NCI-H446 treated with DMSO at 0.1 percent for 48 hours (cell line): ENCODE data around the gene BCAP31.
"Not testable (repeated sequence)": the region's sequence is repeated elsewhere in the genome, so short reads cannot be mapped to it uniquely, and the experiment has no call there.

Experiments
- DNase-seq: peaks from one replicate; lab custom pipeline; 2025; lab: John Stamatoyannopoulos, UW

Gene BCAP31

DNA sequence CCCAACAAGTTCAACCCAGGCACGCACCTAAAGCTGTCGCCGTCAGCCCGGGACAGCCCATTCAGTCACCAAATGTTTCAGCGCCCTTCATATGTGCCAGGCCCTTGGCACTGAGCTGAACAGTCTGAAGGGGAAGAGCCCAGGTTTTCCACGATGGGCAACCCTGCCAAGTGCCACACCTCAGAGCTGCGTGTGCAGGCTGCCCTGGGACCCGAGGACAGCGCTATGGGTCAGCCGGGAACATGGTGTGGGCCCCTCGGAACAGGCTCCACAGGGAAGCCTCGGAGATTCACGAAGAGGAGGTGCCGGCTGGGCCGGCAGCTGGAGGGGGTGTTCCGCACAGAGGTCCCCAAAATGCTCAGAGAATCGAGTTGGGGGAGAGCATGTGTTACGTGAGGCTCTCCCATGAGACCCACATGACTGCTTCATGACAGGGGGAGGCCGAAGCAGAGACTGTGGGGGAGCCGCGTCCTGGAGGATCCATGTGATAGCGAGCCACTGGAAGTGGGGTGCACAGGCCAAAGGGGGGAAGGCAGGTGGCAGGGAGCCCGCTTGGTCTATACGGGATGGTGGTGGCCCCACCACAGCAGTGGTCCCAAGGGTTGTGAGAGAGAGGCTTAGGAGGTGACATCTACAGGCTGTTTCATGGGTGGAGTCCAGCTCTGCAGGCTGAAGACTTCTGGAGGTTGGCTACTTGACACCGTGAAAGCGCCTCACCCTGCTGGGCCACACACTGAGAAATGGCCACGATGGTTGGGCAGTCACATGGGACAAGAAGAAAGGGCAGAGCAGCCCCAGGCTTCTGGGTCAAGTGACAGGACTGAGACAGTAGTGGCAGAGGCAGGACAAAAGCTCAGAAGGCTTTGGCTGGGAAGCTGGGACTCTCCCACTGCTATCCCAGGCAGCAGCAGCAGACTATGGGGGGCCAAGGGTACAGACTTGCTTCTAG is 14.2 kb downstream of the BCAP31 start:
- no peak for DNase-seq

DNA sequence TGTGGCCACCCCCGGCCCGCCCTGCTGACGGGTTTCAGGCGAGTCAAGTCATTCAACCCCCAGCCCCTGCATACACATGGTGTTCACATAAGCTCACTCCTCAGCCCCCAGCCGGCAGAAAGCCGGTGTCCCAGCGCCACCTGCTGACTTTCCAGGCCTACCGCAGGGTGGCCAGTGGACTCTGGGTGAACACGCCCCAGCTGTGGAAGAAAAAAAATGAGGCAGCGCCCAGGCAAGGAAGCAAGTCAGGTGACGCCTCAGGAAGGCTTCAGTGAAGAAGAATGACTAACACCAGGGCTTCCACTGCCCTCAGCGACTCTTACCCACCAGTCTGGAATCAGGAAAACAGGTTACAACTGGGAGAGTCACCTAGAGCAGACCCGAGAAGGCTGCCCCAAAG is 15.8 kb downstream of the BCAP31 start:
- DNase-seq: no peak

- no peak for DNase-seq
Measured at GRCh38 chrX:153707406-153707805, 16.8 kb downstream of the BCAP31 start.

DNA sequence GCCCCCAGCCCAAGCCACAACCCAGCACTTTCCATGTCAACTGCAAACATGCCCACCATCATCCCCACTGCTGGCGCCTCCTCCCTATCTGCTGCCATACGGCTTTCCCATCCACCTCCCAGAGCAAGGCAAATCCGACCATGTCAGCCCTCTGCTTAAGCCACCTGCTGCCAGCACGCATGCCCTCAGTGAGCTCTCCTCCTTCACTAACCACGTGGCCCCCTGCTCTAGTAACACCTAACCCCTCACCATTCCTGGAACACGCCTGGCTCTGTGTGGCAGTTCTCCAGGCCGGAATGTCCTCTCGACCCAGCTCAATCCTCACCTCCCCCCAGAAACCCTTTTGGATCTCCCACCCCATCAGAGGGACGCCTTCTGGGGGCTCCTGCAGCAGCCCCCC is 17.4 kb downstream of the BCAP31 start:
- DNase-seq: no peak

DNA sequence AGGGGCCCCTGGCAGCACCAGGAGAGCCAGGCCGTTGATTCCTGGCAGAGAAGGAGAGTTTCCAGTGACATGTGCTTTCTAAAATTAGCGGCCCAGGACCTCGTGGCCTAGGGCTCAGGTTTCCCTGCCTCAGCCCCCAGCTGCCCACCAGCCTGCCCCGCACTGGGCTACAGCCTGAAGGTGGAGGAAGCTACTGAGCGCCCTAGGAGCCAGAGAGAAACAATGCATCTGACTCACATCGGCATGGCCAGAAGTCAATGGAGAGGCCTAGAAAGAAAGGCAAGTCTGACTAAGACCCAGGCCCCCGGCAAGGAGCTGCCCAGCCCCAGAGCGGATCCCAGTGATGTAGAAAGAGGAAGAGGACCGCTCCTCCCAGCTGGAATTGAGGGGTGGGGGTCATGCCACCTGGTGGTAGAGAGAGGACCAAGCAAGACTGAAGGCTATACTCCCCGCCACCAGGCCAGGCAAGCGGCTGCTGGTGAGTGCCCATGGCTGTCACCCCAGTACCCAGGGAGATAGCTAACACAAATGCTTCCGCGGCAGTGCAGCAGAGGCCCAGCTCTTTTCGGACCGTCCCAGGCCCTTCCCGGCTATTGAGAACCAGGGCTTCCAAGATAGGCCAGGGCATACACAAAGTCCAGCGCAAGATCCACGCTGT is 18.7 kb downstream of the BCAP31 start:
- DNase-seq: not testable (repeated sequence)

DNA sequence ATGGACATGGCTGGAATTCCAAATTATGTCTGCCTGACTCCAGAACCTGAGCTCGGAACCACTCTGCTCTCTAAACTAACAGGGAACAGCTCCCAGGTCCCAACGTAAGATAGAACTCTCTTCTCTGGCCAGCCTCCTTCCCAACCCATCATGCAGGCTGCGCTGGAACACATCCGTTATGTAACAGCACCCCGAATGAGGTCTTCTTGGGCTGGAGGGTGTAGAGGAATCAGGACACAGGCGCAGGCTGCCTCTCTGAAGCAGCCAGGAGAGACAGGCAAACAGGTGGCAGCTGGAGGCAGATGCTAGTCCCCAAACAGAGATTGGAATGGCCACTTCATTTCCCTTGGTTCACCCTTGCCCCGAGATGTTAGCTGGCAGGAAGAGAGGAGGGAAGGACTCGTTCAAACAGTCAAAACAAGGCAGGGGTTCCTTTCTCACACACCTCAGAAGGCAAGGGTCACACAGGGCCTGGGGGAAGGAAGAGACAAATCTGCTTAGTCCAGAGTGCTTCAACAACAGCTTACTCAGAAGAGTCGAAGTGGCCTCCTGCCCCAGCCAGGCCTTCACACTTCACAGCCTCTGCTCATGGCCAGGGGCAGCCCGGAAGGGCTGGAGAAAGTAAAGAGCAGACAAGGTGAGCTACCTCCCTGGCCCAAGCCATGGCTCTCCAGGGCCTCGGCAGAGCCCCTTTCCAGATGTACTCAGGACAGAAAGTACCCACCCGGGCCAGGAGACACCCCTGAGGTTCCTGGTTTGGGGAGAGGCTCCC is 19.4 kb downstream of the BCAP31 start:
- DNase-seq: not testable (repeated sequence)

GRCh38 chrX:153704021-153704526 is 20.1 kb downstream of the BCAP31 start:
- no peak for DNase-seq

DNA sequence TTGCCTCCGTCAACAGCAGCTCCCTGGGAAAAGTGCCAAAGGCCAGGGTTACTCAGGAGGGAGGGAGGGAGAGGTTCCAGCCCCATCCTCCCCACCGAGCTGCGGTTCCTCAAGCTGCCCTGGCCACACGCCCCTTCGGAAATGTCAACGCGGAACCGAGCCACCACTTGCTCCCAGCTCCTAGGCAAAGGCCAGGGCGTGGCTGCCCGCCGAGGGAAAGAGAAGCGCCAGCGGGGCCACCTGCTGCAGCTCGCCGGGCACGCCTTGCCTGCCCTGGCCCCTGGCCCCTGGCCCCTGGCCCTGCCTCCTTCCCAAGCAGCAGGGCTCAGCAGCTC is 21.2 kb downstream of the BCAP31 start:
- DNase-seq: no peak

DNA sequence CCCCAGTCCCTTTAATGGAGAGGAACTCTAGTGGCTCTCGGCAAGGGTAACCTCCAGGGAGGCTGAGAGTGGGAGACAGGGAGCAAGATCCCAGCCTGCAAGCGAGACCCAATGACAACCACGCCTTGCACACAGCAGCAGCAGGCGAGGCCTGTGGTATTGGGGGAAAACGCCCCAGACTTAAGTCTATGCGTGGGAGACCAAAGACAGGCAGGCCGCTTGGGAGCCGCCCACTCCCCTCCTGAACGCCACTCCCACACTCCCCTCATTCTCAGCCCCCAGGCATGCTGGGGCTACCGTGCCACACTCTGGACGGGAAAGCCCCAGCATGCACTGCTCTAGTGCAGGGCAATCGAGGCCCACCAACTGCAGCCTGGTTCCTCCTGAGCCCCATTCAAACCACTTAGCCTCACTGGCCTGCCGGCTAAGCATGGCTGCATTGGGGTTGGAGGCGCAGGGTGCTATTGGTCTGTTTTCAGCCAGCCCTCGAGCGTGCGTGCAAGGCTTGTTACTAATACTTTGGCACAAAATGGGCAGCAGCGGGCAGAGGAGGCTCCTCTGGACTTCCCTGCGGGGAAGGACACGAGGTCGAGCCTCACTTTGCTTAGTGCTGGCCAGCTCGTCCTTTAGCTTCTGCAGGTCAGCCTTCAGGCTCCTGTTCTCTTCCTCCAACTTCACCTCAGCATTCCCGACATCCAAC is 21.7 kb downstream of the BCAP31 start:
- no peak for DNase-seq

GRCh38 chrX:153701706-153702105 is 22.5 kb downstream of the BCAP31 start:
- DNase-seq: no peak

DNA sequence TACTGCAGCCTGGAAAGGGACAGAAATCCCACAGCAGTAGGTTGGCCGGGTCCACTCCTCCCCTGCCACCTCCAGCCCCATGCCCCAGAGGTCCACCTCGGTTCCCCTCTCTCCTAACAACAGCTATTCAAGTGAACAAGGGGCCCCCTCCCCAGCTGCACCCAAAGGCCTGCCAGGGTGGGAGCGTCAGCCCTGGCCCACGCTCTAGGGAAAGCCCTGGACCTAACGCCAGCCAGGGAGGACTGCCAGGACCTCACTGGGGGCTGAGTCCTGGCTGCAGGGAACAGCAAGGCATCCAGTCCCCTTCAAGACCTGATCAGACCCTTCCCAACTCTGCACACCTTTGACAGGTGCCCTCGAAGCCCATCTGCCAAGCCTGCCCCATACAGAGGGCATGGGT is 23.2 kb downstream of the BCAP31 start:
- no peak for DNase-seq

- DNase-seq: no peak
Measured at GRCh38 chrX:153700376-153700945, 23.7 kb downstream of the BCAP31 start.

DNA sequence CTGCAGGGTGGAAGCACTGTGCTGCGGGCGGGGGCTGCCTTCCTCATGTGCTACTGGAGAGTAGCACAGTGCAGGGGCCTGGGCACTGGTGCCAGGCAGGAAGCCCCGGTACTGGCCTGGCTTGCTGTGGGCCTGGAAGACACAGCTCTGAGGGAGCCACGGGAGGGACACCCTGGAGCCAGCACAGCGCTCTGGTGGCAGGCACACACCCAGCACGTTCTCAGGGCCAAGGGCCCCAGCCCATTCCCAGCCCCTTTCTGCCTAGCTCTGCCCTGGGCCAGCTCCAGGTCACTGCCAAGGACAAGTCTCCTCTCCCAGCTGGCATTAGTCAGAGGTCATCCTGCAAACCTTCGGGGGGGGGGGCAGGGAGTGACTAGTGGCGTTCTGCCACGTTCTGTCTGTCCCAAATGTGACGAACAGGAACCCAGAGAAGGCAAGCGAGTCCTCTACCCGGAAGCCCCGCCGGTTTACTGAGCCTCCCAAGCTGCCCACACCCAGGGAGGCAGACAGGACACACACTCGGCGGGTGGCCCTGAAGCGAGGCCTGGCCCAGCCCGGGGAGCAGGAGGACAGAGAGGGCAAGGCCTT is 24.3 kb downstream of the BCAP31 start:
- DNase-seq: not testable (repeated sequence)

DNA sequence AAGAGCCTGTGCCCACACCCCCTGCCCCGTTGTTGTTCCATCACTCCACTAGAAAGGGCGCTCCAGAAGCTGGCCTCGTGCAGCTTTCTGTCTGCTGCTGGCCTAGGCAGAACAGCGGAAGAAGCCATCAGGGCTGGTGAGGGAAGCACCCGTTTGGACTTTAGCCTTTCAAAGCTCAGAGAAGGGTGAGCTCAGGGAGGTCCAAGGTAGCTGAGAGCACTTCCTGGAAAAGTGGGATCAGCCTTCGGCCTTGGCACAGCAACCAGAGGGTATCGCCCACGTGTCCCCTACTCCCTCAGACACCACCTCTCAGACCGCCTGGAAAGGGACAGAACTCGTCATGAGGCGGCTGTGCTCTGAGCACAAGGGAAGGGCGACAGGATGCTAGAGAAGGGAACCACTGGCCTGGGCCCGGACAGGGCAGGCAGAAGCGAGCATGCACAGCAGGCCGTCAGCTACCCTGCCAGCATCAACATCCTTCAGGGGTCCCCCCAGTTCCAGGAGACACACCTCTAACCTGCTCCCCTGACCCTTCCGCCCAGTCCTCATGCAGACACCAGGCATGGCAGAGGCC is 24.9 kb downstream of the BCAP31 start:
- not testable (repeated sequence) for DNase-seq

GRCh38 chrX:153697924-153698865 is 26.0 kb downstream of the BCAP31 start:
- DNase-seq: no peak

GRCh38 chrX:153696986-153697722 is 27.0 kb downstream of the BCAP31 start:
- DNase-seq: not testable (repeated sequence)

- not testable (repeated sequence) for DNase-seq
Measured at GRCh38 chrX:153696538-153696937, 27.6 kb downstream of the BCAP31 start.

DNA sequence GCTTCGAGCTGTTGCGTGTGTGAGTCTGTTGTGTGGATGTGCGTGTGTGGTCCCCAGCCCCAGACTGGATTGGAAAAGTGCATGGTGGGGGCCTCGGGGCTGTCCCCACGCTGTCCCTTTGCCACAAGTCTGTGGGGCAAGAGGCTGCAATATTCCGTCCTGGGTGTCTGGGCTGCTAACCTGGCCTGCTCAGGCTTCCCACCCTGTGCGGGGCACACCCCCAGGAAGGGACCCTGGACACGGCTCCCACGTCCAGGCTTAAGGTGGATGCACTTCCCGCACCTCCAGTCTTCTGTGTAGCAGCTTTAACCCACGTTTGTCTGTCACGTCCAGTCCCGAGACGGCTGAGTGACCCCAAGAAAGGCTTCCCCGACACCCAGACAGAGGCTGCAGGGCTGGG is 28.1 kb downstream of the BCAP31 start:
- DNase-seq: no peak
